OCI-LY3 (cell line): Measurements from ENCODE around the gene SYT11.

Experiments used
- H2AFZ ChIP-seq: fragments of 200-600, 300-600 bp; shearing (Covaris generic); 2 replicates; pipeline ENCODE4 v1.6.0; 2014; ENCODE audit warnings: antibody characterized with exemption, low read depth, low read length
- H3K27ac ChIP-seq: fragments of 200-600, 300-600 bp; sonication (generic); 2 replicates; pipeline ENCODE4 v1.5.1; 2014; ENCODE audit warnings: mild to moderate bottlenecking, low read length, moderate library complexity, mixed read lengths
- H3K27me3 ChIP-seq: fragments of 200-600, 300-600 bp; sonication (generic); 2 replicates; pipeline ENCODE4 v1.6.1; 2014; ENCODE audit warnings: low read depth, low read length, mixed read lengths
- H3K36me3 ChIP-seq: fragments of 200-600, 300-600 bp; sonication (generic); replicated peaks from 2 replicates; pipeline ENCODE3; 2014; ENCODE audit warnings: low read depth, low read length, mixed read lengths
- H3K4me1 ChIP-seq: fragments of 300-600, 200-600 bp; sonication (generic); 2 replicates; pipeline ENCODE4 v1.6.1; 2014; ENCODE audit warnings: low read length, mixed read lengths
- H3K4me2 ChIP-seq: fragments of 200-600, 300-600 bp; sonication (generic); 2 replicates; pipeline ENCODE4 v1.6.1; 2014; ENCODE audit warnings: low read length, mixed read lengths
- H3K4me3 ChIP-seq: fragments of 300-600, 200-600 bp; sonication (generic); 2 replicates; pipeline ENCODE4 v1.5.1; 2014; ENCODE audit warnings: antibody characterized with exemption, mild to moderate bottlenecking, low read length, moderate library complexity
- H3K79me2 ChIP-seq: fragments of 300-600, 200-600 bp; shearing (Covaris generic); 2 replicates; pipeline ENCODE4 v1.6.1; 2014; ENCODE audit warnings: mild to moderate bottlenecking, low read length, mixed read lengths
- H3K9ac ChIP-seq: fragments of 300-600, 200-600 bp; shearing (Covaris generic); 2 replicates; pipeline ENCODE4 v1.6.0; 2014; ENCODE audit warnings: mild to moderate bottlenecking, low read length, moderate library complexity
- H3K9me3 ChIP-seq: fragments of 200-600, 300-600 bp; shearing (Covaris generic); 2 replicates; pipeline ENCODE4 v1.6.1; 2014; ENCODE audit warnings: low read length, mixed read lengths; ENCODE audit not compliant: insufficient read depth
- H4K20me1 ChIP-seq: fragments of 200-600, 300-600 bp; sonication (generic); 2 replicates; pipeline ENCODE4 v1.6.1; 2016; ENCODE audit warnings: low read length, mixed read lengths; ENCODE audit not compliant: insufficient read depth
- EZH2phosphoT487 ChIP-seq: fragments of 200-600 bp; shearing (Covaris generic); IDR thresholded peaks from 2 replicates; pipeline ENCODE4 v1.6.1; 2018; ENCODE audit warnings: antibody characterized with exemption, mixed run types, low read depth
- TF ChIP-seq, protein P1 (sequence below): fragments of 200-600, 300-600 bp; sonication (generic); IDR thresholded peaks from 2 replicates; pipeline ENCODE4 v1.5.1; 2014; ENCODE audit warnings: antibody characterized with exemption, low read length, low read depth

The SYT11 gene

DNA sequence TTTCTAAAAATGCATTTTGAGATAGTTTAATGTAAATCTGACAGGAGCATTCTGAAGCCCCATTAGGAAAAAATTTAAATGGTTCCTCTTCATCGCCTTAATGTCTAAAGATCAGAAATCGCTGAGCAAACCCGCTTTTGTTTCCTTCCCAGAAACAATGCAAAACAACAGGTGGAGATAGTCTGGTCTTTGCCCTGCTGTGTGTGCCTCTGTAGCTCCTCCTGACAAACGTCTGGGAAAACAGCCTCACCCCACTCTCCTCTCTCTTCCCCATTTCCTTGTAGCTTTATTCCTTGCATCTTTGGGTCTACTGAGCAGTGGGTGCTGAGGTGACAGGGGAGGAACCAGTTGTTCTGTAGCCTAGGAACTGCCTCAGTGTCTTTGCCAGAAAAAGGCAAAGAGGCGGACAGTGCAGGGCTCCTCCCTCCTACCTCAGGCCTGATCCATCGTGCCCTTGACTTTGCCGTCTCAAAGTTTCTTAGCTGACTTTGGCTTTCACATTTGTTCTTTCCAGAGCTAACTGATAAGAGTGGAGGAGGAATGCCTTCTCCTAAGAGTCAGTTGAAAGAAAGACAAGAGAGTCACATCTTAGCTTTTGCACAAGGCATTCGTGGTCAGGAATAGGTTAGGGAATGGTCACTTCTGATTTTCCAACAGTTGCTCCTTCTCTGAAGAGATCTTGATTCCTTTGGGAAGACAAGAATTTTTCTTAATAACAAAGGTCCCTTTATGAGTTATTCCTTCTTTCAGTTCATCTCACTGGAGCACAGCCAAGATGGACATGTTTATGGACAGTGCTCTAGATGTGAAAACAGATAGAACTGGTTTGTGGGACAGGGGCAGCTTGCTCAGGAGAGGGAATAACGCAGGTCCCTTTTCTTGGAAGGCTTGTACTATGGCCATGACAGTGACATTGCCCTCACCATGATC lies 24.9 kb downstream of the SYT11 start:
- Histone ChIP-seq H3K36me3 (peaks cover 11% of the 10 kb centered on the region), H3K27me3 (no peaks in the 10 kb centered on the region), H3K9me3 (no peaks in the 10 kb centered on the region), H3K4me3 (no peak overlapping the region), H4K20me1 (no peaks in the 10 kb centered on the region), H3K27ac (no peak overlapping the region), H3K4me1 (peaks cover 19% of the 10 kb centered on the region), H3K4me2 (no peak overlapping the region), H3K9ac (no peak overlapping the region), H2AFZ (no peak overlapping the region), H3K79me2 (no peaks in the 10 kb centered on the region)
- TF ChIP-seq EZH2phosphoT487: no peak
- TF ChIP-seq, protein P1, sequence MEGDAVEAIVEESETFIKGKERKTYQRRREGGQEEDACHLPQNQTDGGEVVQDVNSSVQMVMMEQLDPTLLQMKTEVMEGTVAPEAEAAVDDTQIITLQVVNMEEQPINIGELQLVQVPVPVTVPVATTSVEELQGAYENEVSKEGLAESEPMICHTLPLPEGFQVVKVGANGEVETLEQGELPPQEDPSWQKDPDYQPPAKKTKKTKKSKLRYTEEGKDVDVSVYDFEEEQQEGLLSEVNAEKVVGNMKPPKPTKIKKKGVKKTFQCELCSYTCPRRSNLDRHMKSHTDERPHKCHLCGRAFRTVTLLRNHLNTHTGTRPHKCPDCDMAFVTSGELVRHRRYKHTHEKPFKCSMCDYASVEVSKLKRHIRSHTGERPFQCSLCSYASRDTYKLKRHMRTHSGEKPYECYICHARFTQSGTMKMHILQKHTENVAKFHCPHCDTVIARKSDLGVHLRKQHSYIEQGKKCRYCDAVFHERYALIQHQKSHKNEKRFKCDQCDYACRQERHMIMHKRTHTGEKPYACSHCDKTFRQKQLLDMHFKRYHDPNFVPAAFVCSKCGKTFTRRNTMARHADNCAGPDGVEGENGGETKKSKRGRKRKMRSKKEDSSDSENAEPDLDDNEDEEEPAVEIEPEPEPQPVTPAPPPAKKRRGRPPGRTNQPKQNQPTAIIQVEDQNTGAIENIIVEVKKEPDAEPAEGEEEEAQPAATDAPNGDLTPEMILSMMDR: no peak

- Histone ChIP-seq H3K27me3 (no peaks in the 10 kb centered on the region), H3K9ac (no peak overlapping the region), H3K79me2 (no peaks in the 10 kb centered on the region), H3K4me3 (no peak overlapping the region), H3K4me2 (no peak overlapping the region), H4K20me1 (no peaks in the 10 kb centered on the region), H2AFZ (no peak overlapping the region), H3K36me3 (peaks cover 11% of the 10 kb centered on the region), H3K4me1 (peaks cover 14% of the 10 kb centered on the region), H3K9me3 (no peaks in the 10 kb centered on the region), H3K27ac (no peak overlapping the region)
- TF ChIP-seq EZH2phosphoT487: no peak
- TF ChIP-seq, protein P1: no peak
Measured at GRCh38 chr1:155884982-155885381, 25.6 kb downstream of the SYT11 start.

DNA sequence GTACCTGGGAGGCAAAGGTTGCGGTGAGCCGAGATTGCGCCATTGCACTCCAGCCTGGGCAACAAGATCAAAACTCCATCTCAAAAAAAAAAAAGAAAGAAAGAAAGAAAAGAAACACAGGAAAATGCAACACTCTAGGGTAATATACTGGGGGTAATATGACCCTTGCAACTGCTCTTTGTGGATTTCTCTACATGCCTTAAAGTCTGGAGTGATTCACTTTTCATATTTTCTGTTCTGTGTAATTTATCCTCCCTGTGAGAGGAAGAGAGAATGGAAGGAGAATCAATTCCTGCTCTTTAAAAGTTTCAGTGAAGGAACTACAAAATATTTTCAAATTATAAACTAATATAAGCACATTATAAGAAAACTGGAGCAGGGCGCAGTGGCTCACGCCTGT lies 29.1 kb downstream of the SYT11 start:
- no peak overlapping the region for H3K27ac ChIP-seq

DNA sequence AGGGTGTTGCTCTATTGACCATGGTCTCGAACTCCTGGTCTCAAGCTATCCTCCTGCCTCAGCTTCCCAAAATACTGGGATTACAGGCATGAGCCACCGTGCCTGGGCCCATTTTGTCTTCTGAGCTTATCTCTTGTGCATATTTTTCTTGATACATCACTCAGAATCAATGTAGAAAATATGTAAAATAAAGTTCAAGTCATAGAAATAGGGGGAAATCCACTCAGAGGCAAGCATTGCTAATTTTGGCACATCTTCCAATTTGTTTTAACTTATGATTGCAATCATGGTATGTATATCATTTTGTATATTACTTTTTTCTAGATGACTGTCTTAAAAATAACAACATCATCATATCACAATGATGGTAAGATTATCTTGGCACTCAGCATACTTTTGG lies 30.2 kb downstream of the SYT11 start:
- Histone ChIP-seq H3K36me3 (no peaks in the 10 kb centered on the region), H2AFZ (no peak overlapping the region), H4K20me1 (peaks cover 5% of the 10 kb centered on the region; the same call in 1 of the 2 replicates), H3K4me1 (no peaks in the 10 kb centered on the region), H3K27ac (no peak overlapping the region), H3K27me3 (no peaks in the 10 kb centered on the region), H3K79me2 (no peaks in the 10 kb centered on the region), H3K9me3 (no peaks in the 10 kb centered on the region), H3K4me2 (no peak overlapping the region), H3K9ac (no peak overlapping the region), H3K4me3 (no peak overlapping the region)
- TF ChIP-seq, protein P1: no peak
- TF ChIP-seq EZH2phosphoT487: no peak

More for the DNA sequence above, 29.1 kb downstream of the SYT11 start:
- no peak for TF ChIP-seq EZH2phosphoT487
- TF ChIP-seq, protein P1: no peak
- H3K9me3 ChIP-seq: no peaks in the 10 kb centered on the region
- no peaks in the 10 kb centered on the region for H3K79me2 ChIP-seq
- H2AFZ ChIP-seq: no peak overlapping the region
- no peak overlapping the region for H3K4me3 ChIP-seq
- no peak overlapping the region for H3K4me2 ChIP-seq
- no peaks in the 10 kb centered on the region for H3K4me1 ChIP-seq
- peaks cover 5% of the 10 kb centered on the region; the same call in 1 of the 2 replicates for H4K20me1 ChIP-seq
- no peaks in the 10 kb centered on the region for H3K27me3 ChIP-seq
- H3K36me3 ChIP-seq: no peaks in the 10 kb centered on the region
- no peak overlapping the region for H3K9ac ChIP-seq
